HL-60 (cell line): Measurements from ENCODE around the gene FAM204A.

Source experiments
- CTCF ChIP-seq: IDR thresholded peaks from one replicate; pipeline ENCODE4 v1.5.1; 2011; ENCODE audit warnings: low read length, control low read depth, inconsistent platforms; ENCODE audit not compliant: insufficient read depth
- GABPA ChIP-seq: IDR thresholded peaks from 2 replicates; pipeline ENCODE4 v1.6.1; 2012; ENCODE audit warnings: low read depth
- POLR2AphosphoS5 ChIP-seq: IDR thresholded peaks from 2 replicates; pipeline ENCODE4 v1.6.1; 2012; ENCODE audit warnings: low read depth
- REST ChIP-seq: IDR thresholded peaks from 2 replicates; pipeline ENCODE4 v1.6.1; 2012; ENCODE audit warnings: low read depth; ENCODE audit not compliant: insufficient replicate concordance

GRCh38 chr10:118272149-118272721, 69.9 kb downstream of the FAM204A start:
- TF ChIP-seq CTCF, result no peak
- TF ChIP-seq REST, result no peak
- TF ChIP-seq POLR2AphosphoS5, result no peak
- no peak for TF ChIP-seq GABPA
